Large intestine (tissue), 3 donors: Measurements from ENCODE around the gene PAX8. TPM values are rescaled to one million over a fixed set of nuclear protein-coding genes. Genes with fewer than 3 reads are reported as not detected.

Experiments
- DNase-seq, 2 donors: peaks; one replicate each; pipeline versions ENCODE4 v3.0.0 to v3.0.0-alpha.2; 2013
- H3K27ac ChIP-seq: one replicate; pipeline ENCODE4 v1.5.1; 2013; ENCODE audit warnings: low read length
- H3K27me3 ChIP-seq: 2 replicates; pipeline ENCODE4 v1.6.1; 2013; ENCODE audit warnings: low read length; ENCODE audit not compliant: control insufficient read depth, insufficient read depth
- H3K36me3 ChIP-seq: 2 replicates; pipeline ENCODE4 v1.6.1; 2013; ENCODE audit warnings: low read length; ENCODE audit not compliant: control insufficient read depth, insufficient read depth
- H3K4me1 ChIP-seq: one replicate; pipeline ENCODE4 v1.6.1; 2013; ENCODE audit warnings: low read length; ENCODE audit not compliant: control insufficient read depth, insufficient read depth
- H3K4me3 ChIP-seq: one replicate; pipeline ENCODE4 v1.5.1; 2013; ENCODE audit warnings: low read length
- H3K9me3 ChIP-seq: one replicate; pipeline ENCODE4 v1.6.1; 2013; ENCODE audit warnings: mild to moderate bottlenecking, low read depth, low read length, moderate library complexity; ENCODE audit not compliant: control insufficient read depth
- WGBS: methylation state at CpG from one replicate; pipeline ENCODE4 v1.1.5; 2013; ENCODE audit warnings: low lambda C conversion rate; ENCODE audit not compliant: insufficient coverage; 5-methylcytosine and 5-hydroxymethylcytosine counted together
- polyA plus RNA-seq: library from polyadenylated mRNA; unstranded; fragments of 120-200 nt; gene quantifications from one replicate; pipeline ENCODE4 v1.2.1, GENCODE V29; 2013

The PAX8 gene
- polyA plus RNA-seq, 1 donor: 2.1 TPM

GRCh38 chr2:113167115-113167932, 111.4 kb downstream of the PAX8 start:
- H3K4me1 ChIP-seq: peaks cover 35% of the 10 kb centered on the region
- DNase-seq: peak; percentile 86 to 92
- no peaks in the 10 kb centered on the region for H3K27me3 ChIP-seq
- no peaks in the 10 kb centered on the region for H3K36me3 ChIP-seq
- peak overlapping the region; percentile 93 for H3K27ac ChIP-seq
- H3K4me3 ChIP-seq: peak overlapping the region; percentile 11
- WGBS: no CpG with 5 or more reads among the region's 12 CpGs
- no peaks in the 10 kb centered on the region for H3K9me3 ChIP-seq

- no peak overlapping the region for H3K27ac ChIP-seq
- no peaks in the 10 kb centered on the region for H3K9me3 ChIP-seq
- H3K36me3 ChIP-seq: no peaks in the 10 kb centered on the region
- WGBS: no CpG with 5 or more reads among the region's 7 CpGs
- H3K27me3 ChIP-seq: no peaks in the 10 kb centered on the region
- peaks cover 35% of the 10 kb centered on the region for H3K4me1 ChIP-seq
- H3K4me3 ChIP-seq: no peak overlapping the region
- no peak for DNase-seq
These were observed 112.5 kb downstream of the PAX8 start for GRCh38 chr2:113166187-113166645.

Other genes starting within 250 kb of the PAX8 start
- not detected for gene IL36B, start 226.1 kb downstream of the PAX8 start, polyA plus RNA-seq
- gene IL36RN, start 219.7 kb downstream of the PAX8 start, polyA plus RNA-seq: not detected
- gene IL1F10, start 211.0 kb downstream of the PAX8 start, polyA plus RNA-seq: not detected
- gene IL1RN, start 151.3 kb downstream of the PAX8 start, polyA plus RNA-seq: 0.39 TPM
- 21.4 TPM for gene PSD4, start 105.0 kb downstream of the PAX8 start, polyA plus RNA-seq
- gene ZNG1B, start 158.8 kb upstream of the PAX8 start, polyA plus RNA-seq: 38.4 TPM
- 0.07 TPM for gene FOXD4L1, start 219.7 kb upstream of the PAX8 start, polyA plus RNA-seq